Esophagus muscularis mucosa (tissue), 4 donors: Measurements from ENCODE around the gene INPP5A. TPM values are rescaled to one million over a fixed set of nuclear protein-coding genes. Genes with fewer than 3 reads are reported as not detected.

Experiments
- DNase-seq: peaks from one replicate; pipeline ENCODE4 v3.0.0-alpha.2; 2017; ENCODE audit errors: extremely low spot score
- H3K27ac ChIP-seq, 4 donors: fragments of 200-600 bp; sonication (generic); replicated peaks in 1 of 4; 1 replicate in 3 of 4; 2 replicates in 1 of 4; pipeline ENCODE4 v1.5.1; 2016 to 2019; ENCODE audit warnings: mild to moderate bottlenecking in 1 of 4
- H3K27me3 ChIP-seq, 4 donors: fragments of 200-600 bp; sonication (generic); one replicate each; pipeline versions ENCODE4 v1.5.1 to v1.6.0; 2016 to 2019
- H3K36me3 ChIP-seq, 4 donors: fragments of 200-600 bp; sonication (generic); one replicate each; pipeline ENCODE4 v1.5.1; 2016 to 2019
- H3K4me1 ChIP-seq, 4 donors: fragments of 200-600 bp; sonication (generic); one replicate each; pipeline ENCODE4 v1.5.1; 2016 to 2019
- H3K4me3 ChIP-seq, 4 donors: fragments of 200-600 bp; sonication (generic); 1 replicate in 2 of 4; 2 replicates in 2 of 4; pipeline ENCODE4 v1.5.1; 2016 to 2019; ENCODE audit warnings: mild to moderate bottlenecking in 4 of 4, moderate library complexity in 1 of 4
- H3K9me3 ChIP-seq, 4 donors: fragments of 200-600 bp; sonication (generic); 1 replicate in 3 of 4; 2 replicates in 1 of 4; pipeline ENCODE4 v1.5.1; 2016 to 2019
- EP300 ChIP-seq: sonication (generic); formaldehyde crosslinking; IDR thresholded peaks from one replicate; pipeline ENCODE4 v1.6.1; 2017; ENCODE audit warnings: antibody characterized with exemption
- POLR2A ChIP-seq: fragments of 450-650 bp; IDR thresholded peaks from one replicate; pipeline ENCODE4 v1.6.1; 2017; ENCODE audit warnings: antibody characterized with exemption, moderate library complexity, mild to moderate bottlenecking, low read depth
- POLR2AphosphoS5 ChIP-seq, 2 donors: sonication (generic); formaldehyde crosslinking; IDR thresholded peaks; one replicate each; pipeline ENCODE4 v1.6.1; 2017; ENCODE audit warnings: antibody characterized with exemption in 2 of 2
- WGBS: methylation state at CpG from one replicate; pipeline ENCODE4 v1.1.5; 2018; 5-methylcytosine and 5-hydroxymethylcytosine counted together
- intact Hi-C: fragments of 100-400 bp; cut with DNase I; formaldehyde crosslinking; loops from one replicate; pipeline ENCODE4 v1.15.1; 2023
- total RNA-seq, 4 donors: library from RNA; depleted of rRNA; stranded (reverse); fragments of >200 nt; gene quantifications; one replicate each; pipeline versions ENCODE4 v1.1.0 to v1.2.1, GENCODE V29; 2016
- TF ChIP-seq, protein P1 (sequence below), 3 experiments: fragments of 200-600 bp in 2 of 3; fragments of 450-650 bp in 1 of 3; sonication (generic) in 2 of 3; IDR thresholded peaks; one replicate each; pipeline ENCODE4 v1.5.1; 2017 to 2019; ENCODE audit warnings: antibody characterized with exemption in 3 of 3, mild to moderate bottlenecking in 2 of 3, moderate library complexity in 1 of 3

INPP5A gene
- total RNA-seq, 4 donors from 2014 or later = 234 to 301 (median 245) TPM

DNA sequence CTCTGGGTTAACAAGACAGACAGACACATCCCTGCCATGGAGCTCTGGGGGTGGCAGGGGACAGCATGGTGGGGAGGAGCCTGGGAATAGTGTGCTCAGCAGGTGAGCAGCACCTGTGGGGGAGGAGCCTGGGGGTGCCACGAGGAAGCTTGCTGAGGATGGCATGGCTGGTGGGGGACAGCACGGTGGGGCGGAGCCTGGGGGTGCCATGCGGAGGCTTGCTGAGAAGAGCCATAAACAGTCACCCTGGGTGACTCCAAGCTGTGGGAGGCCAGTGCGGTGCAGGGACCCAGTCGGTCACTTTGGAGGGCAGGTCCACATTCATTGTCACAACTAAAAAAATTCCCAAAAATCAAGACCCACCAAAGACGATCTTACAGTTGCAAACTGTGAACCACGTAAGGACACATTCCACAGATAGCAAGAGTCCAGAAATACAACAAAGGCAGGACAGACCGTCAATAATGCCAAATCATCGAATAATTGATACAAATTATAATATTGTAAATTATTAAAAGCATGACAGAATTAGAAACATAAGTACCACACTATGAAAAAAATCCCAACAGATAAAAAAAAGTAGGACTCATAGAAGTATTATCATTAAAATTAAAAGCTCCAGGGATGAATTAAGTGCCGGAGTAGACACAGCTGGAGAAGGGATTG lies 223.9 kb downstream of the INPP5A start:
- Histone ChIP-seq H3K4me1 (no peaks in the 10 kb centered on the region), H3K27me3 (no peaks in the 10 kb centered on the region), H3K4me3 (no peak overlapping the region), H3K36me3 (peaks cover 41 to 91% (median 59%) of the 10 kb centered on the region in 4 donors), H3K27ac (no peak overlapping the region), H3K9me3 (no peaks in the 10 kb centered on the region)
- 94% methylated on average over 11 of the region's 11 CpGs for WGBS
- intact Hi-C loops = no loop called here
- TF ChIP-seq, protein P1, sequence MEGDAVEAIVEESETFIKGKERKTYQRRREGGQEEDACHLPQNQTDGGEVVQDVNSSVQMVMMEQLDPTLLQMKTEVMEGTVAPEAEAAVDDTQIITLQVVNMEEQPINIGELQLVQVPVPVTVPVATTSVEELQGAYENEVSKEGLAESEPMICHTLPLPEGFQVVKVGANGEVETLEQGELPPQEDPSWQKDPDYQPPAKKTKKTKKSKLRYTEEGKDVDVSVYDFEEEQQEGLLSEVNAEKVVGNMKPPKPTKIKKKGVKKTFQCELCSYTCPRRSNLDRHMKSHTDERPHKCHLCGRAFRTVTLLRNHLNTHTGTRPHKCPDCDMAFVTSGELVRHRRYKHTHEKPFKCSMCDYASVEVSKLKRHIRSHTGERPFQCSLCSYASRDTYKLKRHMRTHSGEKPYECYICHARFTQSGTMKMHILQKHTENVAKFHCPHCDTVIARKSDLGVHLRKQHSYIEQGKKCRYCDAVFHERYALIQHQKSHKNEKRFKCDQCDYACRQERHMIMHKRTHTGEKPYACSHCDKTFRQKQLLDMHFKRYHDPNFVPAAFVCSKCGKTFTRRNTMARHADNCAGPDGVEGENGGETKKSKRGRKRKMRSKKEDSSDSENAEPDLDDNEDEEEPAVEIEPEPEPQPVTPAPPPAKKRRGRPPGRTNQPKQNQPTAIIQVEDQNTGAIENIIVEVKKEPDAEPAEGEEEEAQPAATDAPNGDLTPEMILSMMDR (IDR thresholded peaks at IDR 0.05) = no peak
- TF ChIP-seq EP300 (no peak), POLR2AphosphoS5 (IDR thresholded peaks at IDR 0.05) (no peak), POLR2A (no peak)
- DNase-seq = no peak

DNA sequence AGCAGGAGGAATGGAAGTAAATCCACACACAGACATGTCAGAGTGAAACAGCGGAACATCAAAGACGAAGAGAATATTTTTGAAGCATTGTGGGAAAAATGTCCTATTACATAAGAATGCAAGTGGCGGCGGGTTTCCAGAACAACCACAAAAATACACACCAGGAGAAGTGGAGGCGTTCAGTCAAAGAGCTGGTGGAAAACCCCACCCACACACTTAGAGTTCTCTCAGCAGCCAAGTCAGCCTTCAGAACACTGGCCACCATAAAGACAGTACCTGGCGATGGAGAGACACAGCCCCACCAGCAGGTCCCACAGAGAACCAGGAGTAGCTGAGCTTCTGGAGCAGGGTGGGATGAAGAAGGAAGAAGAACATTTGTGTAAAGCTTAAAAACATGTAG lies 224.7 kb downstream of the INPP5A start:
- Histone ChIP-seq H3K36me3 (peaks cover 36 to 88% (median 57%) of the 10 kb centered on the region in 4 donors), H3K4me3 (no peak overlapping the region), H3K27ac (no peak overlapping the region), H3K27me3 (no peaks in the 10 kb centered on the region), H3K9me3 (no peaks in the 10 kb centered on the region), H3K4me1 (no peaks in the 10 kb centered on the region)
- 94% methylated on average over 6 of the region's 6 CpGs for WGBS
- intact Hi-C loops = no loop called here
- DNase-seq = no peak
- TF ChIP-seq, protein P1 (IDR thresholded peaks at IDR 0.05) = no peak
- TF ChIP-seq POLR2A = no peak
- no peak for TF ChIP-seq POLR2AphosphoS5 (IDR thresholded peaks at IDR 0.05)
- TF ChIP-seq EP300 = no peak

DNA sequence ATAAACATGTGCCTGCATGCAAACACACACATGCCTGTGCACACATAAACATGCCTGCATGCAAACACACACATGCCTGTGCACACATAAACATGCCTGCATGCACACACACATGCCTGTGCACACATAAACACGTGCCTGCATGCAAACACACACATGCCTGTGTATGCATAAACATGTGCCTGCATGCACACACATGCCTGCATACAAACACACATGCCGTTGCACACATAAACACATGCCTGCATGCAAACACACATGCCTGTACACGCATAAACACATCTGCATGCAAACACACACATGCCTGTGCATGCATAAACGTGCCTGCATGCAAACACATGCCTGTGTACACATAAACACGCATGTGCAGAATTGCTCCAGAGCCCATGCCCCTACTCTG lies 226.0 kb downstream of the INPP5A start:
- no peak for DNase-seq
- TF ChIP-seq EP300 (no peak), POLR2A (no peak), POLR2AphosphoS5 (IDR thresholded peaks at IDR 0.05) (no peak)
- TF ChIP-seq, protein P1 (IDR thresholded peaks at IDR 0.05) = no peak
- intact Hi-C loops = no loop called here
- no peaks in the 10 kb centered on the region for H3K9me3 ChIP-seq
- H3K36me3 ChIP-seq = peaks cover 38 to 88% (median 56%) of the 10 kb centered on the region in 4 donors
- no peak overlapping the region for H3K27ac ChIP-seq
- no peaks in the 10 kb centered on the region for H3K4me1 ChIP-seq
- no peak overlapping the region for H3K4me3 ChIP-seq
- 73% methylated on average over 4 of the region's 5 CpGs for WGBS
- H3K27me3 ChIP-seq = no peaks in the 10 kb centered on the region

DNA sequence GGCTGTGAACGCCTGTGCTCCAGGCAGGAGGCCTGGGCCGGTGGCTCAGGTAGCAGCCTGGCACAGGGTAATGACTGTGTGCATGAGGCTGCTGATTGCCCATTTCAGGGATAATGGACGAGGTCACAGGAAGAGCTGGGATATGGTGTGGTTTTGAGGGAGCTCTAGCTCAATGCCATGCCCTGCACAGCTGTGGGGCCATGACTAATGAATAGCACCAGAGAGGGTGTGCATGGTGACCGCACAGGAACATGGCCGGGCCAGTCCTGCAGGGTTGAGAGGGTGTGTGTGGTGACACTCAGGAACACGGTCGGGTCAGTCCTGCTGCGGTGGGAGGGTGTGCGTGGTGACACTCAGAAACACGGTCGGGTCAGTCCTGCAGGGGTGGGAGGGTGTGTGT lies 226.5 kb downstream of the INPP5A start:
- TF ChIP-seq, protein P1 (IDR thresholded peaks at IDR 0.05) = no peak
- intact Hi-C loops = no loop called here
- peaks cover 38 to 88% (median 56%) of the 10 kb centered on the region in 4 donors for H3K36me3 ChIP-seq
- no peak for DNase-seq
- H3K4me3 ChIP-seq = no peak overlapping the region
- no peaks in the 10 kb centered on the region for H3K27me3 ChIP-seq
- WGBS = 89% methylated on average over 8 of the region's 11 CpGs
- H3K4me1 ChIP-seq = no peaks in the 10 kb centered on the region
- no peak overlapping the region for H3K27ac ChIP-seq
- no peaks in the 10 kb centered on the region for H3K9me3 ChIP-seq

DNA sequence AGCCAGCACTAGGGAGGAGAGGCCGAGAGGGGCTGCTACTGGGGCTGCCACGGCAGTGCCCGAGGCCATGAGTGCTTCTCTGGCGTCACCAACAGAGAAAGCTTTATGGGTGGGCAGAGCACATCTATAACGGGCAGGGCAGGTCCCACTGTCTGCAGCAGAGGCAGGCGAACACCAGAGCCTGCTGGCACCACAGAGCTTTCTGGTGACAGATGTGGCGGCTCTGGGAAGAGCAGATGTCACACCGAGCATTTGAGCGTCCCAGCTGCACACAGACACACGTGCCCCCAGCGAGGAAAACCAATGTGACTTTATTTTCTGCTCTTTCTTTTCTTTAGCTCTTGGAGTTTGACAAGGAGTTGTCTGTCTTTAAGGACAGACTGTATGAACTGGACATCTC lies 227.8 kb downstream of the INPP5A start:
- TF ChIP-seq EP300 (no peak), POLR2AphosphoS5 (IDR thresholded peaks at IDR 0.05) (no peak), POLR2A (no peak)
- TF ChIP-seq, protein P1 (IDR thresholded peaks at IDR 0.05) = no peak
- Histone ChIP-seq H3K9me3 (no peaks in the 10 kb centered on the region), H3K4me1 (no peaks in the 10 kb centered on the region), H3K36me3 (peaks cover 28 to 88% (median 54%) of the 10 kb centered on the region in 4 donors), H3K4me3 (no peak overlapping the region), H3K27me3 (no peaks in the 10 kb centered on the region), H3K27ac (no peak overlapping the region)
- intact Hi-C loops = no loop called here
- WGBS = 80% methylated on average over 11 of the region's 11 CpGs
- no peak for DNase-seq
